CD4-positive, alpha-beta T cell (primary cell): Measurements from ENCODE around the gene HDLBP. TPM values are rescaled to one million over a fixed set of nuclear protein-coding genes. Genes with fewer than 3 reads are reported as not detected.

Experiments
- ATAC-seq: fragments of 200-7000 bp; cut with Tn5 transposase; one replicate; pipeline ENCODE4 v1.10.0; 2022; ENCODE audit warnings: mild to moderate bottlenecking; ENCODE audit not compliant: poor library complexity
- CTCF ChIA-PET: fragments of 350-600 bp; sonication (Branson Sonifier 250); formaldehyde crosslinking; loops from one replicate; lab custom pipeline; 2021; ENCODE audit warnings: antibody characterized with exemption, inconsistent platforms; lab: Charles Lee
- POLR2A ChIA-PET: fragments of 350-600 bp; sonication (Branson Sonifier 250); formaldehyde crosslinking; loops from one replicate; lab custom pipeline; 2021; ENCODE audit warnings: antibody characterized with exemption, inconsistent platforms; lab: Charles Lee
- DNase-seq, 14 experiments: peaks; one replicate each; pipeline ENCODE4 v3.0.0-alpha.2; 2013 to 2020; ENCODE audit warnings: mixed read lengths in 2 of 14
- H3K27ac ChIP-seq, 2 donors: one replicate each; pipeline versions ENCODE4 v1.5.1 to v1.7.0; 2013; ENCODE audit warnings: low read length in 2 of 2, low read depth in 1 of 2, mild to moderate bottlenecking in 1 of 2
- H3K27me3 ChIP-seq, 2 experiments: 1 replicate in 1 of 2; 2 replicates in 1 of 2; pipeline versions ENCODE4 v1.6.1 to v1.7.0; 2013; ENCODE audit warnings: low read length in 2 of 2, control low read depth in 1 of 2, mild to moderate bottlenecking in 1 of 2, moderate library complexity in 1 of 2; ENCODE audit not compliant: insufficient read depth in 2 of 2, control insufficient read depth in 1 of 2
- H3K36me3 ChIP-seq: one replicate; pipeline ENCODE4 v1.6.1; 2013; ENCODE audit warnings: low read length, control low read depth; ENCODE audit not compliant: insufficient read depth
- H3K4me1 ChIP-seq: one replicate; pipeline ENCODE4 v1.6.1; 2013; ENCODE audit warnings: low read length, control low read depth; ENCODE audit not compliant: insufficient read depth
- H3K4me3 ChIP-seq: one replicate; pipeline ENCODE4 v1.5.1; 2013; ENCODE audit warnings: mild to moderate bottlenecking, low read length, moderate library complexity
- H3K9me3 ChIP-seq, 2 experiments: 1 replicate in 1 of 2; 2 replicates in 1 of 2; pipeline versions ENCODE4 v1.6.1 to v1.7.0; 2013; ENCODE audit warnings: low read length in 2 of 2, mild to moderate bottlenecking in 2 of 2, control low read depth in 1 of 2, moderate library complexity in 1 of 2; ENCODE audit not compliant: control insufficient read depth in 1 of 2, insufficient read depth in 1 of 2
- H3K27ac Mint-ChIP-seq: one replicate; pipeline ENCODE4 v1.8.0; 2020; ENCODE audit warnings: mixed read lengths
- H3K27me3 Mint-ChIP-seq: one replicate; pipeline ENCODE4 v1.8.0; 2021; ENCODE audit warnings: mixed read lengths
- H3K36me3 Mint-ChIP-seq: one replicate; pipeline ENCODE4 v1.8.0; 2021; ENCODE audit warnings: low read depth, mixed read lengths
- H3K4me1 Mint-ChIP-seq: one replicate; pipeline ENCODE4 v1.8.0; 2021; ENCODE audit warnings: low read depth, mixed read lengths
- H3K4me3 Mint-ChIP-seq: one replicate; pipeline ENCODE4 v1.8.0; 2020; ENCODE audit warnings: mild to moderate bottlenecking, mixed read lengths
- H3K9me3 Mint-ChIP-seq: one replicate; pipeline ENCODE4 v1.8.0; 2020; ENCODE audit warnings: mixed read lengths
- CTCF ChIP-seq: fragments of 200-600 bp; IDR thresholded peaks from one replicate; pipeline ENCODE4 v1.8.0; 2022; ENCODE audit warnings: antibody characterized with exemption, mild to moderate bottlenecking
- intact Hi-C, 2 experiments: fragments of 100-400 bp; cut with DNase I in 1 of 2; cut with micrococcal nuclease in 1 of 2; formaldehyde crosslinking; loops; one replicate each; pipeline versions ENCODE4 v1.15.1 to v1.9.0; 2023 to 2025; cut with DNase I, micrococcal nuclease
- total RNA-seq, 174 experiments: library from RNA in 2 of 174; stranded (reverse) in 2 of 174; gene quantifications; one replicate each; pipeline ENCODE4 v1.2.3 and lab custom pipeline; 2021 to 2026

The HDLBP gene
- total RNA-seq, 2 experiments from 2014 or later = 82.0 to 97.9 TPM

GRCh38 chr2:241180495-241180894, 135.0 kb downstream of the HDLBP start:
- H3K4me1 Mint-ChIP-seq = no peaks in the 10 kb centered on the region
- Histone ChIP-seq H3K36me3 (peaks cover 46% of the 10 kb centered on the region), H3K9me3 (no peaks in the 10 kb centered on the region), H3K27ac (no peak overlapping the region), H3K4me1 (no peaks in the 10 kb centered on the region), H3K27me3 (no peaks in the 10 kb centered on the region), H3K4me3 (no peak overlapping the region)
- ChIA-PET POLR2A (no interaction called here), CTCF (no interaction called here)
- peaks cover 48% of the 10 kb centered on the region for H3K36me3 Mint-ChIP-seq
- DNase-seq (no peak), ATAC-seq (no peak)
- no peak overlapping the region for H3K4me3 Mint-ChIP-seq
- intact Hi-C loops = no loop called here
- no peak for TF ChIP-seq CTCF
- no peaks in the 10 kb centered on the region for H3K27me3 Mint-ChIP-seq
- H3K9me3 Mint-ChIP-seq = no peaks in the 10 kb centered on the region
- no peak overlapping the region for H3K27ac Mint-ChIP-seq

- Histone ChIP-seq H3K4me1 (no peaks in the 10 kb centered on the region), H3K27me3 (no peaks in the 10 kb centered on the region), H3K9me3 (no peaks in the 10 kb centered on the region), H3K27ac (no peak overlapping the region), H3K36me3 (peaks cover 52% of the 10 kb centered on the region), H3K4me3 (no peak overlapping the region)
- ChIA-PET CTCF (no interaction called here), POLR2A (no interaction called here)
- intact Hi-C loops = no loop called here
- Mint-ChIP-seq H3K36me3 (peaks cover 54% of the 10 kb centered on the region), H3K27ac (no peak overlapping the region), H3K27me3 (no peaks in the 10 kb centered on the region), H3K9me3 (no peaks in the 10 kb centered on the region), H3K4me1 (no peaks in the 10 kb centered on the region), H3K4me3 (no peak overlapping the region)
- ATAC-seq (no peak), DNase-seq (no peak)
- TF ChIP-seq CTCF = no peak
Measured at GRCh38 chr2:241179899-241180298, 135.6 kb downstream of the HDLBP start.

GRCh38 chr2:241178961-241179360, 136.5 kb downstream of the HDLBP start:
- Mint-ChIP-seq H3K36me3 (peaks cover 63% of the 10 kb centered on the region), H3K4me3 (no peak overlapping the region), H3K4me1 (no peaks in the 10 kb centered on the region), H3K27me3 (no peaks in the 10 kb centered on the region), H3K9me3 (no peaks in the 10 kb centered on the region), H3K27ac (no peak overlapping the region)
- no peak for TF ChIP-seq CTCF
- ATAC-seq (no peak), DNase-seq (no peak)
- intact Hi-C loops = no loop called here
- Histone ChIP-seq H3K27ac (no peak overlapping the region), H3K36me3 (peaks cover 61% of the 10 kb centered on the region), H3K9me3 (no peaks in the 10 kb centered on the region), H3K4me1 (no peaks in the 10 kb centered on the region), H3K27me3 (no peaks in the 10 kb centered on the region), H3K4me3 (no peak overlapping the region)
- ChIA-PET CTCF (no interaction called here), POLR2A (interaction anchor here (0.7 kb wide), 1 partner anchor 100 kb away, joined by 3 read pairs; no protein-coding TSS in a partner anchor)
